ENCODE measurements around the gene TRAPPC3L.
"Not testable (repeated sequence)": the region's sequence is repeated elsewhere in the genome, so short reads cannot be mapped to it uniquely, and the experiment has no call there.

Gene TRAPPC3L

GRCh38 chr6:116512734-116513133 lies 32.8 kb downstream of the TRAPPC3L start:
- DNase-seq = no peak

- no peak for DNase-seq
Measured at GRCh38 chr6:116512111-116512559, 33.3 kb downstream of the TRAPPC3L start.

GRCh38 chr6:116511424-116512110 lies 33.9 kb downstream of the TRAPPC3L start, which contains the start of gene CALHM5:
CALHM5 (plus strand) TSS chr6:116511639; CDS start chr6:116511697, 58 bp downstream.
- DNase-seq = no peak

- no peak for DNase-seq
Measured at GRCh38 chr6:116508527-116508926, 37.0 kb downstream of the TRAPPC3L start.

GRCh38 chr6:116507324-116507723 lies 38.2 kb downstream of the TRAPPC3L start:
- no peak for DNase-seq

GRCh38 chr6:116500969-116501433 lies 44.5 kb downstream of the TRAPPC3L start:
- no peak for DNase-seq

- no peak for DNase-seq
Measured at GRCh38 chr6:116497113-116497676, 48.3 kb downstream of the TRAPPC3L start.

- DNase-seq = not testable (repeated sequence)
Measured at GRCh38 chr6:116495161-116495560, 50.3 kb downstream of the TRAPPC3L start.

- DNase-seq = no peak
Measured at GRCh38 chr6:116492331-116493067, 53.0 kb downstream of the TRAPPC3L start.

GRCh38 chr6:116491610-116492330 lies 53.7 kb downstream of the TRAPPC3L start:
- no peak for DNase-seq

GRCh38 chr6:116485559-116486184 lies 59.8 kb downstream of the TRAPPC3L start:
- DNase-seq = no peak

- DNase-seq = no peak
Measured at GRCh38 chr6:116483616-116484015, 61.9 kb downstream of the TRAPPC3L start.

- no peak for DNase-seq
Measured at GRCh38 chr6:116482780-116483179, 62.7 kb downstream of the TRAPPC3L start.

- no peak for DNase-seq
Measured at GRCh38 chr6:116476002-116476678, 69.3 kb downstream of the TRAPPC3L start.

- DNase-seq = no peak
Measured at GRCh38 chr6:116475141-116475540, 70.3 kb downstream of the TRAPPC3L start.

GRCh38 chr6:116472706-116473105 lies 72.8 kb downstream of the TRAPPC3L start:
- no peak for DNase-seq

- no peak for DNase-seq
Measured at GRCh38 chr6:116471531-116471930, 74.0 kb downstream of the TRAPPC3L start.

GRCh38 chr6:116468293-116468692 lies 77.2 kb downstream of the TRAPPC3L start:
- DNase-seq = no peak

GRCh38 chr6:116467514-116467913 lies 78.0 kb downstream of the TRAPPC3L start:
- no peak for DNase-seq

- DNase-seq = no peak
Measured at GRCh38 chr6:116467096-116467495, 78.4 kb downstream of the TRAPPC3L start.

- DNase-seq = no peak
Measured at GRCh38 chr6:116465246-116465645, 80.2 kb downstream of the TRAPPC3L start.

- DNase-seq = no peak
Measured at GRCh38 chr6:116463301-116463700, 82.2 kb downstream of the TRAPPC3L start.
